Measurements from ENCODE around the gene PRDM16.

Gene PRDM16

DNA sequence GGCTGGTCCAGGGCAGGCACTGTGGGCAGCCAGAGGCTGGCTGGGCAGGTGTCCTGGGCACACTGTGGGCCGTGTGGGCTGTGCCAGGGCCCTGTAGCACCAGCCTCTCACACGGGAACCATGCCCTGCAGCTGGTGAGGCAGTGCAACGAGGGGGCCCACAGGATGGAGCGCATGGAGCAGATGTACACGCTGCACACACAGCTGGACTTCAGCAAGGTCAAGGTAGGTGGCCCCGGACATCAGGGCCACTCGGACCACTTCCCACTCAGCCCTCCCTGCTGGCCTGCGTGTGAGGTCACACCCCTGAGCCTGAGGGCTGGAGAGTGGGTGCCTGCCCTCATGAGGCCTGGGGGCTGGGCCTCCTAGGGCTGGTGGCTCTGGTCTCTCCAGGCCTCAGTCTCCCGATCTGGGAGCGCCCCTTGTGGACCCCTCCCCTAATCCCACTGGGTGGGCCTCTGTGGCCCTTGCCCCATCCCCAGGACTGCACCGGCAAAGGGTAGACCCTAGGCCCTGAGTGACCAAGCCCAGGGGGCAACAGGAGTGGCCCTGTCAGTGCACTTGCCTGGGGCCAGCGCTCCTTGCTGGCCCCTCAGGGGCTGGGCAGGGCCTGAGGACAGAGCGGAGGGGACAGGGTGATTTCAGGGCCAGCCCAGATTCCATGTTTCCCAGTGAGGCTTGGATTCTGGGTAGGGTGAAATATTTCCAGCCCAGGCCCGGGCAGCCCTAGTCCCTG, 407.0 kb downstream of the PRDM16 start:
- no peak overlapping the region for H3K4me3 ChIP-seq (ENCODE audit: low read depth, low read length)
- DNase-seq (ENCODE audit: low read depth) = no peak
- TF ChIP-seq, protein P1, sequence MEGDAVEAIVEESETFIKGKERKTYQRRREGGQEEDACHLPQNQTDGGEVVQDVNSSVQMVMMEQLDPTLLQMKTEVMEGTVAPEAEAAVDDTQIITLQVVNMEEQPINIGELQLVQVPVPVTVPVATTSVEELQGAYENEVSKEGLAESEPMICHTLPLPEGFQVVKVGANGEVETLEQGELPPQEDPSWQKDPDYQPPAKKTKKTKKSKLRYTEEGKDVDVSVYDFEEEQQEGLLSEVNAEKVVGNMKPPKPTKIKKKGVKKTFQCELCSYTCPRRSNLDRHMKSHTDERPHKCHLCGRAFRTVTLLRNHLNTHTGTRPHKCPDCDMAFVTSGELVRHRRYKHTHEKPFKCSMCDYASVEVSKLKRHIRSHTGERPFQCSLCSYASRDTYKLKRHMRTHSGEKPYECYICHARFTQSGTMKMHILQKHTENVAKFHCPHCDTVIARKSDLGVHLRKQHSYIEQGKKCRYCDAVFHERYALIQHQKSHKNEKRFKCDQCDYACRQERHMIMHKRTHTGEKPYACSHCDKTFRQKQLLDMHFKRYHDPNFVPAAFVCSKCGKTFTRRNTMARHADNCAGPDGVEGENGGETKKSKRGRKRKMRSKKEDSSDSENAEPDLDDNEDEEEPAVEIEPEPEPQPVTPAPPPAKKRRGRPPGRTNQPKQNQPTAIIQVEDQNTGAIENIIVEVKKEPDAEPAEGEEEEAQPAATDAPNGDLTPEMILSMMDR (conservative IDR thresholded peaks at IDR 0.05; ENCODE audit: low read depth, low read length) = no peak

DNA sequence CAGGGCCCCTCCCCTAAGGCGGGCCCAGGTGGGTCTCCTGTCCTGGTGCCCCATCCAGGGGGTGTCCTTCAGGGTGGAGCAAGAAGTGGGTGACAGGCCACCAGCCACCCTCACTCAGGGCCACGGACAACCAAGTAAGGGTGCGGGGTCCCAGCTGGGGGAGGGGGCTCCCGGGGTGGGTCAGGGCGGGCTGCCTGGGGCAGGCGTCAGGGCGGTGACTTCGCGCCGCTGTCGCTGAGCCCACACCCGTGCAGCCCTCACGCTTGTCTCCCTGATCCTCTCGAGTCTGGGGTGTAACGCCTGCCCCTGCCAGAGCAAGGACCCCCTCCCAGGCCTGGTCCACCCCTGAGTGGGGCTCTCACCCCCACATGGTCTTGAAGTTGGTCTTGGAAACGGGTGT, 407.7 kb downstream of the PRDM16 start:
- H3K4me3 ChIP-seq (ENCODE audit: low read depth, low read length) = no peak overlapping the region
- DNase-seq (ENCODE audit: low read depth) = no peak
- TF ChIP-seq, protein P1 (conservative IDR thresholded peaks at IDR 0.05; ENCODE audit: low read depth, low read length) = no peak

DNA sequence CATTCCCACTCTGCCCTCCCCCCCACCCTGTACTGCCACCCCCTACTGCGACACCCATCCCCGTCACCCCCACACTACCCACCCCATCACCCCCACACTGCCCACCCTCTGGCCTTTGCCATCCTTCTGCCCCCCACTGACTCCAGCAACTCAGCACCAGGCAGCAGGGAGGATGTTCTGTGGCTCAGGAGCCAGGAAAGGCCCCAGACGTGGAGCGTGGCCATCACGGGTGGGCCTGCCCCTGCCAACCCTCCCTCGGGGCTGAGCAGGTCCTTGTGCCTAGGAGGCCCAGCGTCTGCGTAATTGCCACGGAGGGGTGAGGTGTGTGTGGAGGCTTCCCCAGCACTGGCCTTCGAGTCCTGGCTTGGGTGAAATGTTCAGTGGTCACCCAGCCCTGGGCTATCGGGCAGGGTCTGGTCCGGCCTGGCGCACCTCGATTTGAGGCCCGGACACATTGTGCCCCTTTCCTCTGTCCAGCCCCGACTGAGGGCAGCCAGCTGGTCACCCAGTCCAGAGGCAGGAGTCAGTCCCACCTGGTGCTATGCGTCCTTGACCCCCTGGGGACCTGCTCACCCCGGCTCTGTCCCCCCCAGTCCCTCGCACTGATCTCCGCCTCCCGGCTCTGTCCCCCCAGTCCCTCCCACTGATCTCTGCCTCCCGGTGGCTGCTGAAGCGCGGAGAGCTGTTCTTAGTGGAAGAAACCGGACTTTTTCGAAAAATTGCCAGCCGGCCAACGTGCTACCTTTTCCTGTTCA, 408.4 kb downstream of the PRDM16 start:
- TF ChIP-seq, protein P1 (conservative IDR thresholded peaks at IDR 0.05; ENCODE audit: low read depth, low read length) = no peak
- no peak overlapping the region for H3K4me3 ChIP-seq (ENCODE audit: low read depth, low read length)
- no peak for DNase-seq (ENCODE audit: low read depth)

DNA sequence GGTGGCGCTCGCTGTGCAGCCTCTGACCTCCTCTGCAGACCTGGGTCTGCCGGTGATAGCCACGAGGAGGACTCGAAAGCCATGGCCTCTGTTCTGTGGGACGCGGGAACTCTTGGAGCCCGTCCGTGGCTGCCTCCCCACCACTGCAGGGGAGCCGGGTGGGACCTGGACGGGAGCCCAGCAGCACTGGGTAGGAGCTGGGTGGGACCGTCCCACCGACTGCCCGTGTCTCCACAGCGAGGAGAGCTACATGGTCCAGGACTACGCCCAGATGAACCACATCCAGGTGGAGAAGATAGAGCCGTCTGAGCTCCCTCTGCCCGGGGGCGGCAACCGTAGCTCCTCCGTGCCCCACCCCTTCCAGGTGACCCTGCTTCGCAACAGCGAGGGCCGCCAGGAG, 409.2 kb downstream of the PRDM16 start:
- TF ChIP-seq, protein P1 (conservative IDR thresholded peaks at IDR 0.05; ENCODE audit: low read depth, low read length) = no peak
- H3K4me3 ChIP-seq (ENCODE audit: low read depth, low read length) = no peak overlapping the region
- no peak for DNase-seq (ENCODE audit: low read depth)

DNA sequence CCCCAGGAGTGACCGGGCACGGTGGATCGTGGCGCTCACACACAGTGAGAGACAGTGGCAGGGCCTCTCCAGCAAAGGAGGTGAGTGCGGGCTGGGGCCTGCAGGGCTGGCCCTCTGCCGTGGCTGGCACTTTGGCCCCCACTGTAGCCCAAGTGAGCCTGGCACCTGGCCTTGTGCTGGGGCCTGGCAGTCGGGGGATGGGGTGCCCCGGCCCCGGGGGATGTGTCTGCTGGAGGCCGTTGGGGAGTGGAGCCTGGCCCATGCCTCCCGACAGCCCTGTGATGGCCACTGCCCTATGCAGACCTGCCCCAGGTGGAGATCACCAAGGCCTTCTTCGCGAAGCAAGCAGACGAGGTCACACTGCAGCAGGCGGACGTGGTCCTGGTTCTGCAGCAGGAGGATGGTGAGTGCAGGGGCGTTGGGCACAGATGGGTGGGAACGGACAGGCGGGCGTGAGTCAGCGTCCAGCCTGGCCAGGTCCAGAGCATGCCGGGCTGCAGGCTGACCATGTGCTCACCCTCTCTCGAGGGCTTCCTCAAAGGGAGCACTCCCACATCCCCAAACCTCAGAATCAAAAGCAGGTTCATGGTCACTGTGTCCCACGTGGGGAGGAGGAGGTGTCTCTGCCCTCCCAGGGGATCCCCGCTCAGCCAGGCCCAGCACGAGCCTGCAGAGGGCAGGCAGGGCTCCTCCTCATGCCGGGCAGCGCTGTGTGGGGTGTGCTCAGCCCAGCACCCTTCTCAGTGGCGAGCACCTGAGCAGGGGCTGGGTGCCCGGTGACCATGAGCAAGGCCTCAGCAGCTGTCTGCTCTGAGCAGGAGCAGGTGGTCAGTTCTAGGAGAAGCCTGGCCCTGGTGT, 410.7 kb downstream of the PRDM16 start:
- no peak for DNase-seq (ENCODE audit: low read depth)
- TF ChIP-seq, protein P1 (conservative IDR thresholded peaks at IDR 0.05; ENCODE audit: low read depth, low read length) = no peak
- no peak overlapping the region for H3K4me3 ChIP-seq (ENCODE audit: low read depth, low read length)

DNA sequence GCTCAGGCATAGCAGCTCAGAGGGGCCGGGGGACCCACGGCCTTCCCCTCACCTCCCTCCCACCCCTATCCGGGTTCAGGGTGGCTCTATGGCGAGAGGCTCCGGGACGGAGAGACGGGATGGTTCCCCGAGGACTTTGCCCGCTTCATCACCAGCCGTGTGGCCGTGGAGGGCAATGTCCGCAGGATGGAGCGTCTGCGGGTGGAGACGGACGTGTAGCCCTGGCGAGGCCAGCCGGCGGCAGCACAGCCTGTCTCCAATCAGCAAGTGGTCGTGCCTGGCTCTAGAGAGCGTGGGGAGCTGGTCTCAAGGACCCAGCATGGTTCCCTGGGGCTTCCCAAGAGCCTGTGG, 411.3 kb downstream of the PRDM16 start:
- no peak overlapping the region for H3K4me3 ChIP-seq (ENCODE audit: low read depth, low read length)
- no peak for DNase-seq (ENCODE audit: low read depth)
- TF ChIP-seq, protein P1 (conservative IDR thresholded peaks at IDR 0.05; ENCODE audit: low read depth, low read length) = no peak

Data from choroid plexus epithelial cell (primary cell).